HepG2 (cell line): Measurements from ENCODE around the gene NME8. TPM values are rescaled to one million over a fixed set of nuclear protein-coding genes. Genes with fewer than 3 reads are reported as not detected.

Experiments used
- ARID2 ChIP-seq: sonication (generic); formaldehyde crosslinking; IDR thresholded peaks from 2 replicates; pipeline ENCODE4 v1.8.1; 2022; ENCODE audit warnings: mild to moderate bottlenecking, missing genetic modification reagents, borderline replicate concordance
- CHD4 ChIP-seq: fragments of 200-600 bp; sonication (generic); IDR thresholded peaks from 2 replicates; pipeline ENCODE4 v1.7.0; 2017; ENCODE audit warnings: mild to moderate bottlenecking, low read length, borderline replicate concordance
- FIP1L1 ChIP-seq: fragments of 200-400 bp; formaldehyde crosslinking; IDR thresholded peaks from 2 replicates; pipeline ENCODE4 v1.6.1; 2018; ENCODE audit warnings: low read depth, mild to moderate bottlenecking, low read length, moderate library complexity, borderline replicate concordance; ENCODE audit not compliant: insufficient read depth
- KMT2A ChIP-seq: sonication (generic); formaldehyde crosslinking; IDR thresholded peaks from 2 replicates; pipeline ENCODE4 v1.4.0; 2020; ENCODE audit warnings: missing genetic modification reagents
- REXO4 ChIP-seq: sonication (generic); formaldehyde crosslinking; IDR thresholded peaks from 2 replicates; pipeline ENCODE4 v1.8.0; 2022; ENCODE audit warnings: missing genetic modification reagents, mild to moderate bottlenecking, borderline replicate concordance
- SNAPC2 ChIP-seq: sonication (generic); formaldehyde crosslinking; IDR thresholded peaks from 2 replicates; pipeline ENCODE4 v1.8.1; 2022; ENCODE audit warnings: mild to moderate bottlenecking, missing genetic modification reagents
- ZFAT ChIP-seq: sonication (generic); formaldehyde crosslinking; conservative IDR thresholded peaks from 2 replicates; pipeline ENCODE4 v1.8.1; 2023; ENCODE audit warnings: missing genetic modification reagents, inconsistent platforms
- ZNF432 ChIP-seq: sonication (generic); formaldehyde crosslinking; IDR thresholded peaks from 2 replicates; pipeline ENCODE4 v1.5.0; 2020; ENCODE audit warnings: missing genetic modification reagents, mild to moderate bottlenecking, borderline replicate concordance
- polyA plus RNA-seq, 8 experiments: library from polyadenylated mRNA; depleted of rRNA in 3 of 8; stranded (reverse) in 7 of 8; unstranded in 1 of 8; fragments of >200 nt; fragmentation: Illumina TruSeq in 4 of 8; extraction: Trizol in 4 of 8; gene quantifications; 2 replicates each; pipeline versions ENCODE4 v1.2.1 to v1.2.3, GENCODE V29; 2011 to 2016; ENCODE audit warnings: low read depth in 4 of 8, missing spikeins in 1 of 8, mixed read lengths in 1 of 8; ENCODE audit not compliant: insufficient read depth in 1 of 8
- total RNA-seq, 5 experiments: library from RNA; depleted of rRNA; stranded (reverse); fragments of >200 nt; fragmentation: Illumina TruSeq; extraction: Trizol; gene quantifications; 2 replicates each; pipeline ENCODE4 v1.2.3, GENCODE V29; 2016; ENCODE audit warnings: low read depth in 1 of 5
- TF ChIP-seq, protein P1 (sequence below): IDR thresholded peaks from 2 replicates; pipeline ENCODE4 v1.6.1; 2012; ENCODE audit warnings: low read length, improper control_type of control experiment
- TF ChIP-seq, protein P2 (sequence below): sonication (generic); formaldehyde crosslinking; IDR thresholded peaks from 2 replicates; pipeline ENCODE4 v1.5.1; 2020; ENCODE audit warnings: mild to moderate bottlenecking, missing genetic modification reagents
- TF ChIP-seq, protein P3 (sequence below), 2 experiments: sonication (generic) in 1 of 2; formaldehyde crosslinking in 1 of 2; IDR thresholded peaks; 2 replicates each; pipeline versions ENCODE4 v1.5.1 to v1.6.1; 2011 to 2020; ENCODE audit warnings: borderline replicate concordance in 1 of 2, low read depth in 1 of 2, low read length in 1 of 2, mild to moderate bottlenecking in 1 of 2, missing genetic modification reagents in 1 of 2, moderate library complexity in 1 of 2
- TF ChIP-seq, protein P4 (sequence below): sonication (generic); formaldehyde crosslinking; IDR thresholded peaks from 2 replicates; pipeline ENCODE4 v1.8.1; 2023; ENCODE audit warnings: missing genetic modification reagents, inconsistent platforms, borderline replicate concordance
- TF ChIP-seq, protein P5 (sequence below): sonication (generic); formaldehyde crosslinking; IDR thresholded peaks from 2 replicates; pipeline ENCODE4 v1.5.1; 2020; ENCODE audit warnings: mild to moderate bottlenecking, missing genetic modification reagents, borderline replicate concordance

Gene NME8
- total and polyA plus RNA-seq, 2 of the 13 experiments (the other 11 are each of a cell fraction or from before 2014, with no cell fraction given): not detected

DNA sequence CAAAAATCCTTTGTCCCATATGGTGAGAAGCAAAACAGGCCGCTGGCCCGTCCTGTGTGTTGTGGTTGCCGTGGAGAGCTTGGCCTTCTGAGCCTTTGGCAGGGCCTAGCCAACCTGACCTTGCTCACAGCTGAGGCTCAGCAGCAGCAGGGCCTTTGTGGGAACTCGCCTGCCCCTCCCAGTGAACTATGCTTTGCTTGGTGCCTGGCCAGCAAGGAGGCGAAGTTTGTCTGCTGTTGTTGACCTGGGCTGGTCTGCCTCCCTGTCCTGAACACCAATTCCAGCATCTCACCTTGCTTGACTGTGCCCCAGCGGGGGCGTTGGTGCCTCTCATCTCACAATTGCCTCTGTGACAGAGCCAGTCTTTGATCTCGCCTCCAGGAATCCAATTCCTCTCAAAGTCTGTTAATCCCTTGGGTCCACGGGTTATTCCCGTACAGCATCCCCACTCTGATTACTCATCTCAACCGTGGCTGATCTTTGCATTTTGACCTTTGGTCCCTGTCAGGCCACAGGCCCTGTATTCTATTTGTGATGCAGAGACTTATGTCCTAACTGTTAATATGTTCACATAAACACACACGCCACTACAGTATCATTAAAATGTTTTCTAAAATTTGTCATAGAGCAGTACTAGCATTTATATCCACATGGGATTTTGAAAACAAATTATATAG, 94.7 kb downstream of the NME8 start (continued):
- TF ChIP-seq, protein P1, sequence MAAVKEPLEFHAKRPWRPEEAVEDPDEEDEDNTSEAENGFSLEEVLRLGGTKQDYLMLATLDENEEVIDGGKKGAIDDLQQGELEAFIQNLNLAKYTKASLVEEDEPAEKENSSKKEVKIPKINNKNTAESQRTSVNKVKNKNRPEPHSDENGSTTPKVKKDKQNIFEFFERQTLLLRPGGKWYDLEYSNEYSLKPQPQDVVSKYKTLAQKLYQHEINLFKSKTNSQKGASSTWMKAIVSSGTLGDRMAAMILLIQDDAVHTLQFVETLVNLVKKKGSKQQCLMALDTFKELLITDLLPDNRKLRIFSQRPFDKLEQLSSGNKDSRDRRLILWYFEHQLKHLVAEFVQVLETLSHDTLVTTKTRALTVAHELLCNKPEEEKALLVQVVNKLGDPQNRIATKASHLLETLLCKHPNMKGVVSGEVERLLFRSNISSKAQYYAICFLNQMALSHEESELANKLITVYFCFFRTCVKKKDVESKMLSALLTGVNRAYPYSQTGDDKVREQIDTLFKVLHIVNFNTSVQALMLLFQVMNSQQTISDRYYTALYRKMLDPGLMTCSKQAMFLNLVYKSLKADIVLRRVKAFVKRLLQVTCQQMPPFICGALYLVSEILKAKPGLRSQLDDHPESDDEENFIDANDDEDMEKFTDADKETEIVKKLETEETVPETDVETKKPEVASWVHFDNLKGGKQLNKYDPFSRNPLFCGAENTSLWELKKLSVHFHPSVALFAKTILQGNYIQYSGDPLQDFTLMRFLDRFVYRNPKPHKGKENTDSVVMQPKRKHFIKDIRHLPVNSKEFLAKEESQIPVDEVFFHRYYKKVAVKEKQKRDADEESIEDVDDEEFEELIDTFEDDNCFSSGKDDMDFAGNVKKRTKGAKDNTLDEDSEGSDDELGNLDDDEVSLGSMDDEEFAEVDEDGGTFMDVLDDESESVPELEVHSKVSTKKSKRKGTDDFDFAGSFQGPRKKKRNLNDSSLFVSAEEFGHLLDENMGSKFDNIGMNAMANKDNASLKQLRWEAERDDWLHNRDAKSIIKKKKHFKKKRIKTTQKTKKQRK: no peak
- TF ChIP-seq KMT2A (CRISPR knock-in tag) (peak; percentile 81), ZFAT (no peak), ARID2 (CRISPR knock-in tag) (peak; percentile 93), ZNF432 (CRISPR knock-in tag) (no peak), CHD4 (no peak), SNAPC2 (CRISPR knock-in tag) (peak; percentile 85; the same call in 1 of the 2 replicates), REXO4 (CRISPR knock-in tag) (no peak), FIP1L1 (0 out of 2 replicates have a peak, but pooled peaks have one; percentile 76)
- TF ChIP-seq, protein P2, sequence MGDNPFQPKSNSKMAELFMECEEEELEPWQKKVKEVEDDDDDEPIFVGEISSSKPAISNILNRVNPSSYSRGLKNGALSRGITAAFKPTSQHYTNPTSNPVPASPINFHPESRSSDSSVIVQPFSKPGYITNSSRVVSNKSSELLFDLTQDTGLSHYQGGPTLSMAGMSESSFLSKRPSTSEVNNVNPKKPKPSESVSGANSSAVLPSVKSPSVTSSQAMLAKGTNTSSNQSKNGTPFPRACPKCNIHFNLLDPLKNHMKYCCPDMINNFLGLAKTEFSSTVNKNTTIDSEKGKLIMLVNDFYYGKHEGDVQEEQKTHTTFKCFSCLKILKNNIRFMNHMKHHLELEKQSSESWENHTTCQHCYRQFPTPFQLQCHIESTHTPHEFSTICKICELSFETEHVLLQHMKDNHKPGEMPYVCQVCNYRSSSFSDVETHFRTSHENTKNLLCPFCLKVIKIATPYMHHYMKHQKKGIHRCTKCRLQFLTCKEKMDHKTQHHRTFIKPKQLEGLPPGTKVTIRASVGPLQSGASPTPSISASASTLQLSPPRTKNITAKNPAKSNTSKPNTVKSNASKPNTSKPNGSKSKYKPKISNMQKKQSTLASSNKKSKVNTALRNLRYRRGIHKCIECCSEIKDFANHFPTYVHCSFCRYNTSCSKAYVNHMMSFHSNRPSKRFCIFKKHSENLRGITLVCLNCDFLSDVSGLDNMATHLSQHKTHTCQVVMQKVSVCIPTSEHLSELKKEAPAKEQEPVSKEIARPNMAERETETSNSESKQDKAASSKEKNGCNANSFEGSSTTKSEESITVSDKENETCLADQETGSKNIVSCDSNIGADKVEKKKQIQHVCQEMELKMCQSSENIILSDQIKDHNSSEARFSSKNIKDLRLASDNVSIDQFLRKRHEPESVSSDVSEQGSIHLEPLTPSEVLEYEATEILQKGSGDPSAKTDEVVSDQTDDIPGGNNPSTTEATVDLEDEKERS (CRISPR knock-in tag): peak; percentile 90
- TF ChIP-seq, protein P3, sequence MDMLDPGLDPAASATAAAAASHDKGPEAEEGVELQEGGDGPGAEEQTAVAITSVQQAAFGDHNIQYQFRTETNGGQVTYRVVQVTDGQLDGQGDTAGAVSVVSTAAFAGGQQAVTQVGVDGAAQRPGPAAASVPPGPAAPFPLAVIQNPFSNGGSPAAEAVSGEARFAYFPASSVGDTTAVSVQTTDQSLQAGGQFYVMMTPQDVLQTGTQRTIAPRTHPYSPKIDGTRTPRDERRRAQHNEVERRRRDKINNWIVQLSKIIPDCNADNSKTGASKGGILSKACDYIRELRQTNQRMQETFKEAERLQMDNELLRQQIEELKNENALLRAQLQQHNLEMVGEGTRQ (IDR thresholded peaks at IDR 0.05; ENCODE audit: low read depth, low read length): no peak
- TF ChIP-seq, protein P3 (CRISPR knock-in tag; IDR thresholded peaks at IDR 0.05; ENCODE audit: borderline replicate concordance): no peak; the same call in 1 of the 2 replicates
- TF ChIP-seq, protein P4, sequence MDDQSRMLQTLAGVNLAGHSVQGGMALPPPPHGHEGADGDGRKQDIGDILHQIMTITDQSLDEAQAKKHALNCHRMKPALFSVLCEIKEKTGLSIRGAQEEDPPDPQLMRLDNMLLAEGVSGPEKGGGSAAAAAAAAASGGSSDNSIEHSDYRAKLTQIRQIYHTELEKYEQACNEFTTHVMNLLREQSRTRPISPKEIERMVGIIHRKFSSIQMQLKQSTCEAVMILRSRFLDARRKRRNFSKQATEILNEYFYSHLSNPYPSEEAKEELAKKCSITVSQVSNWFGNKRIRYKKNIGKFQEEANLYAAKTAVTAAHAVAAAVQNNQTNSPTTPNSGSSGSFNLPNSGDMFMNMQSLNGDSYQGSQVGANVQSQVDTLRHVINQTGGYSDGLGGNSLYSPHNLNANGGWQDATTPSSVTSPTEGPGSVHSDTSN (CRISPR knock-in tag): no peak
- TF ChIP-seq, protein P5, sequence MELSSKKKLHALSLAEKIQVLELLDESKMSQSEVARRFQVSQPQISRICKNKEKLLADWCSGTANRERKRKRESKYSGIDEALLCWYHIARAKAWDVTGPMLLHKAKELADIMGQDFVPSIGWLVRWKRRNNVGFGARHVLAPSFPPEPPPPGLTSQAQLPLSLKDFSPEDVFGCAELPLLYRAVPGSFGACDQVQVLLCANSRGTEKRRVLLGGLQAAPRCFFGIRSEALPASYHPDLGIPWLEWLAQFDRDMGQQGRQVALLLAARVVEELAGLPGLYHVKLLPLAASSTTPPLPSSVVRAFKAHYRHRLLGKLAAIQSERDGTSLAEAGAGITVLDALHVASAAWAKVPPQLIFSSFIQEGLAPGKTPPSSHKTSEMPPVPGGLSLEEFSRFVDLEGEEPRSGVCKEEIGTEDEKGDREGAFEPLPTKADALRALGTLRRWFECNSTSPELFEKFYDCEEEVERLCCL: peak; percentile 69; the same call in 1 of the 2 replicates
